GM19035 (cell line): ENCODE results near the gene EPN1.
A peak's percentile ranks its signal among the peaks of the same experiment; 100 is the strongest.

ENCODE experiments used
- ATAC-seq: cut with Tn5 transposase; IDR thresholded peaks from one replicate; pipeline ENCODE4 v1.9.1; 2021; ENCODE audit not compliant: unreplicated experiment

EPN1 gene

GRCh38 chr19:55678121-55678671 lies 3.2 kb downstream of the EPN1 start:
- ATAC-seq, result peak; percentile 58

- ATAC-seq, result no peak
Observed at GRCh38 chr19:55679343-55680257, 4.6 kb downstream of the EPN1 start.

GRCh38 chr19:55680339-55681130 lies 5.5 kb downstream of the EPN1 start:
- ATAC-seq, result no peak

- no peak for ATAC-seq
Observed at GRCh38 chr19:55681131-55682092, 6.4 kb downstream of the EPN1 start.

- ATAC-seq, result no peak
Observed at GRCh38 chr19:55683449-55684261, 8.6 kb downstream of the EPN1 start.

- ATAC-seq, result no peak
Observed at GRCh38 chr19:55684946-55685681, 10.1 kb downstream of the EPN1 start.

GRCh38 chr19:55685776-55686175 lies 10.8 kb downstream of the EPN1 start:
- ATAC-seq, result no peak

- ATAC-seq, result no peak
Observed at GRCh38 chr19:55686311-55687050, 11.5 kb downstream of the EPN1 start.

GRCh38 chr19:55687281-55688201 lies 12.5 kb downstream of the EPN1 start:
- no peak for ATAC-seq

- ATAC-seq, result no peak
Observed at GRCh38 chr19:55688422-55689218, 13.6 kb downstream of the EPN1 start.

GRCh38 chr19:55689411-55690108 lies 14.5 kb downstream of the EPN1 start:
- no peak for ATAC-seq

- no peak for ATAC-seq
Observed at GRCh38 chr19:55690109-55690768, 15.2 kb downstream of the EPN1 start.

- ATAC-seq, result no peak
Observed at GRCh38 chr19:55690769-55691545, 15.9 kb downstream of the EPN1 start.
